Measurements from ENCODE around the gene POLR2E. TPM values are rescaled to one million over a fixed set of nuclear protein-coding genes. Genes with fewer than 3 reads are reported as not detected.
A peak's percentile ranks its signal among the peaks of the same experiment; 100 is the strongest.

Gene POLR2E
- total RNA-seq, 2 experiments from 2014 or later: 45.8 to 49.0 TPM

DNA sequence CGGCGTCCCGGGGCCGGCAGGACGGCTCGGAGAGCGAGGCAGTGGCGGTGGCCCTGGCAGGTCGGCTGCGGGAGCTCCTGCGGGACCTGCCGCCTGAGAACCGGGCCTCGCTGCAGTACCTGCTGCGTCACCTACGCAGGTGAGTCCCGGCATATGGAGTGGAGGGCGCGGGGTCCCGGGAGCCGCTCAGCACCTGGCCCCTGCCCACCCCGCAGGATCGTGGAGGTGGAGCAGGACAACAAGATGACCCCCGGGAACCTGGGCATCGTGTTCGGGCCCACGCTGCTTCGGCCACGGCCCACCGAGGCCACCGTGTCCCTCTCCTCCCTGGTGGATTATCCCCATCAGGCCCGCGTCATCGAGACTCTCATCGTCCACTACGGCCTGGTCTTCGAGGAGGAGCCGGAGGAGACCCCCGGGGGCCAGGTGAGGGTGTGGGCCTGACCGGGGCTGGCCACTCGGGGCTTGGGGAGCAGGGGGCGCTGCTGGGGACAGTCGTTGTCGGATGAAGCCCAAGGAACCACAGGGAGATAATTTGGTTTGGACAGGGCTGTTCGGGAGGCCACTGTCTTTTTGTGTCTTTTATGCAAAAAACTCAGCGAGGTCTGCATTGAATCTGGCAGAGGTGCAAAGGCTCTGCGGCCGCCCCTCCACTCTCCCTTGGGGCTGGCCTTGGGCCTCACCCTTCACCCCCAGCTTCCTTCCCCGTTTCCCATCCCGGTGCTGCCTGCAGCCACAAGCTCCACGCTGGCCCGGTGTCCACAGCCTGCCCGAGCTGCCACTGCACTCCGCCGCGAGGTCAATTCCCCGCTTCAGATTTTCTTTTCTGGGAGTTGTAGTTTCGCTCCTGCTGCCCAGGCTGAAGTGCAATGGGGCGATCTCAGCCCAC is 12.0 kb downstream of the POLR2E start:
- POLR2A ChIA-PET: interaction anchor here (0.6 to 21.0 kb wide), 9 partner anchors 1 to 186 kb away, joined by 3 to 1253 read pairs (median 74); partner anchors contain the start of genes ABCA7, ARHGAP45, CIRBP and CNN2
- H3K4me3 Mint-ChIP-seq: peak overlapping the region; percentile 38

DNA sequence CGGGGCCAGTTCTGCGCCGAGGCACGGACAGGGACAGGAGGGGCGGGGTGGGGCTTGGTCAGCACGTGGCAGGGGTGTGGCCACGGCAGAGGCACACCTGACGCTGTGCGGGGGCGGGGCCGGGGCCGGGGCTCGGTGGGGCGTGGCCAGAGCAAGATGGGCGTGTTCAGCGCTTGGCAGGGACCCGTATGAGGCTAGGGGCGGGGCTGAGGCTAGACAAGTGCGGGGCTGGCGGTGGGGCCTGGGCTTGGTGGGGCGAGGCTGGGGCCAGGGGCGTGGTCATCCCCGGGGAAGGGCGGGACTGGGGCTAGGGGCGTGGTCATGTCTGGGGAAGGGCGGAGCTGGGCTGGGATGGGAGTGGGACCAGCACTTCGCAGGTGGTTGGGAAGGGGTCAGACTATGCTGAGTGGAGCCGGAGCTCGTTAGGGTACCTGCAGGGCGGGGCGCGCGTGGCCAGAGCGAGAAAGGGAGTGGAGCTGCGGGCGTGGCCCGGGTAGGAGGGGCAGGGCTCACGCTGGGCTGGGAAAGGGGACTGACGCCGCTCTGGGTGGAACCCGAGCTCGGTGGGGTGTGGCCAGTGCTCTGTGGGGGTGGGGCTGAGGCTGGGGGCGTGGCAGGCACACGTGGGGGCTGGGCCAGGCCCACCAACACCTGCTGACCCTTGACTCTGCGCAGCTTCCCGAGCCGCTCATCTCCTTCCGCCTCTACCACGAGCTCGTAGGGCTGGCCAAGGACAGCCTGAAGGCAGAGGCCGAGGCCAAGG is 12.8 kb downstream of the POLR2E start:
- Mint-ChIP-seq H3K9me3 (no peaks in the 10 kb centered on the region), H3K27ac (peak overlapping the region; percentile 98), H3K36me3 (ENCODE audit: low read depth) (peaks cover 77% of the 10 kb centered on the region), H3K4me1 (ENCODE audit: low read depth) (peaks cover 39% of the 10 kb centered on the region), H3K27me3 (no peaks in the 10 kb centered on the region), H3K4me3 (peak overlapping the region; percentile 87)
- peak; percentile 76 to 95 (median 86) for DNase-seq
- Histone ChIP-seq H3K4me3 (ENCODE audit: low read length) (no peak overlapping the region), H3K27me3 (ENCODE audit: control insufficient read depth in 1 of 2, insufficient read depth in 2 of 2, low read length in 2 of 2) (no peaks in the 10 kb centered on the region), H3K27ac (ENCODE audit: low read depth in 1 of 2, low read length in 2 of 2) (peak overlapping the region; percentile 34 to 64), H3K4me1 (ENCODE audit: insufficient read depth, low read length) (peaks cover 92% of the 10 kb centered on the region), H3K36me3 (ENCODE audit: insufficient read depth, low read length) (peaks cover 88% of the 10 kb centered on the region), H3K9me3 (ENCODE audit: control insufficient read depth in 1 of 2, insufficient read depth in 1 of 2, low read length in 2 of 2) (no peaks in the 10 kb centered on the region)
- CTCF ChIA-PET: interaction anchor here (0.8 to 2.2 kb wide), 5 partner anchors 17 to 162 kb away, joined by 3 to 11 read pairs (median 4); partner anchors contain the start of genes CNN2 and RNU6-2
- TF ChIP-seq, protein P1, sequence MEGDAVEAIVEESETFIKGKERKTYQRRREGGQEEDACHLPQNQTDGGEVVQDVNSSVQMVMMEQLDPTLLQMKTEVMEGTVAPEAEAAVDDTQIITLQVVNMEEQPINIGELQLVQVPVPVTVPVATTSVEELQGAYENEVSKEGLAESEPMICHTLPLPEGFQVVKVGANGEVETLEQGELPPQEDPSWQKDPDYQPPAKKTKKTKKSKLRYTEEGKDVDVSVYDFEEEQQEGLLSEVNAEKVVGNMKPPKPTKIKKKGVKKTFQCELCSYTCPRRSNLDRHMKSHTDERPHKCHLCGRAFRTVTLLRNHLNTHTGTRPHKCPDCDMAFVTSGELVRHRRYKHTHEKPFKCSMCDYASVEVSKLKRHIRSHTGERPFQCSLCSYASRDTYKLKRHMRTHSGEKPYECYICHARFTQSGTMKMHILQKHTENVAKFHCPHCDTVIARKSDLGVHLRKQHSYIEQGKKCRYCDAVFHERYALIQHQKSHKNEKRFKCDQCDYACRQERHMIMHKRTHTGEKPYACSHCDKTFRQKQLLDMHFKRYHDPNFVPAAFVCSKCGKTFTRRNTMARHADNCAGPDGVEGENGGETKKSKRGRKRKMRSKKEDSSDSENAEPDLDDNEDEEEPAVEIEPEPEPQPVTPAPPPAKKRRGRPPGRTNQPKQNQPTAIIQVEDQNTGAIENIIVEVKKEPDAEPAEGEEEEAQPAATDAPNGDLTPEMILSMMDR (IDR thresholded peaks at IDR 0.05): no peak
- intact Hi-C loops (cut with DNase I, micrococcal nuclease): no loop called here
- ATAC-seq (ENCODE audit: poor library complexity): peak; percentile 76
- POLR2A ChIA-PET: interaction anchor here (0.6 to 21.0 kb wide), 11 partner anchors 0 to 187 kb away, joined by 3 to 1253 read pairs (median 6); partner anchors contain the start of genes ABCA7, ARHGAP45, CIRBP and CNN2

More for the DNA sequence above, 12.0 kb downstream of the POLR2E start:
- Mint-ChIP-seq H3K27ac (peak overlapping the region; percentile 78), H3K9me3 (no peaks in the 10 kb centered on the region), H3K36me3 (ENCODE audit: low read depth) (peaks cover 77% of the 10 kb centered on the region), H3K27me3 (no peaks in the 10 kb centered on the region), H3K4me1 (ENCODE audit: low read depth) (peaks cover 48% of the 10 kb centered on the region)
- TF ChIP-seq, protein P1 (IDR thresholded peaks at IDR 0.05): no peak
- H3K27me3 ChIP-seq (ENCODE audit: control insufficient read depth in 1 of 2, insufficient read depth in 2 of 2, low read length in 2 of 2): no peaks in the 10 kb centered on the region
- peak overlapping the region in 1 of 2 donors; percentile 64 for H3K27ac ChIP-seq (ENCODE audit: low read depth in 1 of 2, low read length in 2 of 2)
- H3K4me3 ChIP-seq (ENCODE audit: low read length): no peak overlapping the region
- peaks cover 93% of the 10 kb centered on the region for H3K4me1 ChIP-seq (ENCODE audit: insufficient read depth, low read length)
- CTCF ChIA-PET: interaction anchor here (0.8 to 1.9 kb wide), 3 partner anchors 18 to 62 kb away, joined by 3 to 11 read pairs (median 4); partner anchors contain the start of genes CNN2 and RNU6-2
- H3K36me3 ChIP-seq (ENCODE audit: insufficient read depth, low read length): peaks cover 89% of the 10 kb centered on the region
- H3K9me3 ChIP-seq (ENCODE audit: control insufficient read depth in 1 of 2, insufficient read depth in 1 of 2, low read length in 2 of 2): no peaks in the 10 kb centered on the region
- DNase-seq (peak in 3 of 14 experiments; percentile 11 to 38 (median 31)), ATAC-seq (ENCODE audit: poor library complexity) (no peak)
- intact Hi-C loops (cut with DNase I, micrococcal nuclease): no loop called here

All from CD4-positive, alpha-beta T cell (primary cell).